Prostate gland (tissue), 2 donors: ENCODE measurements around the gene MRPS27. TPM values are rescaled to one million over a fixed set of nuclear protein-coding genes. Genes with fewer than 3 reads are reported as not detected.
A peak's percentile ranks its signal among the peaks of the same experiment; 100 is the strongest.

Experiments
- DNase-seq: peaks from one replicate; pipeline ENCODE4 v3.0.0-alpha.2; 2019; ENCODE audit warnings: low spot score
- H3K27ac ChIP-seq, 2 donors: fragments of 200-600 bp; sonication (generic); 2 replicates each; pipeline ENCODE4 v1.5.1; 2017 to 2019
- H3K27me3 ChIP-seq: fragments of 200-600 bp; sonication (generic); replicated peaks from 2 replicates; pipeline ENCODE4 v1.5.1; 2019; ENCODE audit not compliant: insufficient read depth
- H3K36me3 ChIP-seq, 2 donors: fragments of 200-600 bp; sonication (generic); 1 replicate in 1 of 2; 2 replicates in 1 of 2; pipeline versions ENCODE4 v1.5.1 to v1.8.1; 2017 to 2019
- H3K4me1 ChIP-seq: fragments of 200-600 bp; sonication (generic); replicated peaks from 2 replicates; pipeline ENCODE4 v1.5.1; 2019
- H3K4me3 ChIP-seq, 2 donors: fragments of 200-600 bp; sonication (generic); 2 replicates each; pipeline ENCODE4 v1.5.1; 2017 to 2019
- H3K9me3 ChIP-seq: fragments of 200-600 bp; sonication (generic); 2 replicates; pipeline ENCODE4 v1.5.1; 2017
- POLR2A ChIP-seq: fragments of 450-650 bp; IDR thresholded peaks from one replicate; pipeline ENCODE4 v1.6.1; 2016; ENCODE audit warnings: antibody characterized with exemption, mild to moderate bottlenecking
- POLR2AphosphoS5 ChIP-seq: sonication (generic); formaldehyde crosslinking; IDR thresholded peaks from one replicate; pipeline ENCODE4 v1.6.1; 2017; ENCODE audit warnings: antibody characterized with exemption
- WGBS: methylation state at CpG from one replicate; pipeline ENCODE4 v1.1.5; 2018; 5-methylcytosine and 5-hydroxymethylcytosine counted together
- intact Hi-C: fragments of 100-400 bp; cut with DNase I; formaldehyde crosslinking; loops from one replicate; pipeline ENCODE4 v1.14.2; 2022
- total RNA-seq, 2 donors: library from RNA; depleted of rRNA; stranded (reverse); fragments of >200 nt; gene quantifications; one replicate each; pipeline ENCODE4 v1.1.0, GENCODE V29; 2016
- TF ChIP-seq, protein P1 (sequence below), 4 experiments: fragments of 200-600 bp in 2 of 4; fragments of 450-650 bp in 2 of 4; sonication (generic) in 2 of 4; IDR thresholded peaks; 1 replicate in 3 of 4; 2 replicates in 1 of 4; pipeline ENCODE4 v1.5.1; 2016 to 2019; ENCODE audit warnings: antibody characterized with exemption in 4 of 4, mild to moderate bottlenecking in 2 of 4, moderate library complexity in 2 of 4

MRPS27 gene
- total RNA-seq, 2 donors from 2014 or later, result 43.3 to 51.1 TPM

- WGBS, result 96% methylated on average over 1 of the region's 1 CpG
- DNase-seq, result no peak
- H3K36me3 ChIP-seq, result no peaks in the 10 kb centered on the region
- no peak for TF ChIP-seq POLR2A
- intact Hi-C loops, result no loop called here
- H3K9me3 ChIP-seq, result no peaks in the 10 kb centered on the region
- H3K4me3 ChIP-seq, result no peak overlapping the region
- H3K27ac ChIP-seq, result no peak overlapping the region
- no peaks in the 10 kb centered on the region for H3K27me3 ChIP-seq
- H3K4me1 ChIP-seq, result no peaks in the 10 kb centered on the region
These were observed 17.1 kb upstream of the MRPS27 start for GRCh38 chr5:72337159-72337558.

DNA sequence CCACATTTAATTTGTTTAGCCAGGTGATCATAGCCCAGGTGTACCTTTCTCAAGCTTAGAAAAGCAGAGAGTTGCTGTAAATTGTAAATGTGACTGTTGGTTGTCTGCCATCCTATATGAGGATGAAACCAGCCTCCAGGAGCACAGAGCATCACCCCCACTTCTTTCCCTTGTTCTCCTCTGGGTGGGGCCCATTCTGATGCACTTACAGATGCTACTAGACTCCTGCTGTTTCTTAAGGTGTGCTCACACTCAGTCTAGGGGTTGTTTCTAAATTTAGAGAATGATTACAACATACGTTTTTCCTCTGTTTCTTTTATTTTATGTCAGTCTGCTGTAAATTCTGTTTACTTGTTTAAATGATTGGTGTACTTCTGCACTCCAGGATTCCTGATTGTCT lies 10.7 kb upstream of the MRPS27 start:
- H3K4me3 ChIP-seq, result no peak overlapping the region
- intact Hi-C loops, result no loop called here
- no peaks in the 10 kb centered on the region for H3K4me1 ChIP-seq
- whole genome bisulfite sequencing, result 90% methylated on average over 1 of the region's 1 CpG
- no peaks in the 10 kb centered on the region for H3K27me3 ChIP-seq
- H3K36me3 ChIP-seq, result no peaks in the 10 kb centered on the region
- TF ChIP-seq, protein P1, sequence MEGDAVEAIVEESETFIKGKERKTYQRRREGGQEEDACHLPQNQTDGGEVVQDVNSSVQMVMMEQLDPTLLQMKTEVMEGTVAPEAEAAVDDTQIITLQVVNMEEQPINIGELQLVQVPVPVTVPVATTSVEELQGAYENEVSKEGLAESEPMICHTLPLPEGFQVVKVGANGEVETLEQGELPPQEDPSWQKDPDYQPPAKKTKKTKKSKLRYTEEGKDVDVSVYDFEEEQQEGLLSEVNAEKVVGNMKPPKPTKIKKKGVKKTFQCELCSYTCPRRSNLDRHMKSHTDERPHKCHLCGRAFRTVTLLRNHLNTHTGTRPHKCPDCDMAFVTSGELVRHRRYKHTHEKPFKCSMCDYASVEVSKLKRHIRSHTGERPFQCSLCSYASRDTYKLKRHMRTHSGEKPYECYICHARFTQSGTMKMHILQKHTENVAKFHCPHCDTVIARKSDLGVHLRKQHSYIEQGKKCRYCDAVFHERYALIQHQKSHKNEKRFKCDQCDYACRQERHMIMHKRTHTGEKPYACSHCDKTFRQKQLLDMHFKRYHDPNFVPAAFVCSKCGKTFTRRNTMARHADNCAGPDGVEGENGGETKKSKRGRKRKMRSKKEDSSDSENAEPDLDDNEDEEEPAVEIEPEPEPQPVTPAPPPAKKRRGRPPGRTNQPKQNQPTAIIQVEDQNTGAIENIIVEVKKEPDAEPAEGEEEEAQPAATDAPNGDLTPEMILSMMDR (IDR thresholded peaks at IDR 0.05), result no peak
- TF ChIP-seq POLR2AphosphoS5 (no peak), POLR2A (no peak)
- no peaks in the 10 kb centered on the region for H3K9me3 ChIP-seq
- DNase-seq, result no peak
- H3K27ac ChIP-seq, result no peak overlapping the region

DNA sequence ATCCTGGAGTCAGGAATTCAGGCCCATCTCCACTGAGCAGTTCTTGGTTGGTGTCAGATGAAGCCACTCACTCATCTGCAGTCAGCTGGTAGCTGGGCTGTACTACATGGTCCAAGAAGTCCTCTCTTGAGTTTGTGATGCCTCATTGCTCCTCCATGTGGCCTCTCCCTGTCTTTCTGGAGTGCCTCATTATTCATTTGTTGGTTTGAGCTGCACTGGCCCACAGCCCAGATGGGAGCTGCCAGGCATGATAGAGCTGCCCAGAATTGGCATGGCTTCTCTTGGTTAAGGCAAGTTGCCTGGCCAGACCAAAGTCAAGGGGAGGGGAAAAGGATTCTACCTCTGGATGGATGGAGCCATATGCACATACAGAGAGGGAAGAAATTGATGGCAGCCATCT lies 8.1 kb upstream of the MRPS27 start:
- no peak overlapping the region for H3K27ac ChIP-seq
- no peak for TF ChIP-seq POLR2A
- TF ChIP-seq, protein P1 (IDR thresholded peaks at IDR 0.05), result no peak
- no peak for TF ChIP-seq POLR2AphosphoS5
- peak; percentile 14 for DNase-seq
- H3K36me3 ChIP-seq, result no peaks in the 10 kb centered on the region
- H3K9me3 ChIP-seq, result no peaks in the 10 kb centered on the region
- no peaks in the 10 kb centered on the region for H3K4me1 ChIP-seq
- intact Hi-C loops, result no loop called here
- H3K27me3 ChIP-seq, result no peaks in the 10 kb centered on the region
- H3K4me3 ChIP-seq, result no peak overlapping the region

- Histone ChIP-seq H3K36me3 (no peaks in the 10 kb centered on the region), H3K4me1 (no peaks in the 10 kb centered on the region), H3K9me3 (no peaks in the 10 kb centered on the region), H3K4me3 (no peak overlapping the region), H3K27ac (no peak overlapping the region), H3K27me3 (no peaks in the 10 kb centered on the region)
- 73% methylated on average over 2 of the region's 2 CpGs for WGBS
- intact Hi-C loops, result no loop called here
- no peak for DNase-seq
- TF ChIP-seq POLR2A, result no peak
- no peak for TF ChIP-seq POLR2AphosphoS5
- TF ChIP-seq, protein P1 (IDR thresholded peaks at IDR 0.05), result no peak
These were observed 6.2 kb upstream of the MRPS27 start for GRCh38 chr5:72326306-72326649.

DNA sequence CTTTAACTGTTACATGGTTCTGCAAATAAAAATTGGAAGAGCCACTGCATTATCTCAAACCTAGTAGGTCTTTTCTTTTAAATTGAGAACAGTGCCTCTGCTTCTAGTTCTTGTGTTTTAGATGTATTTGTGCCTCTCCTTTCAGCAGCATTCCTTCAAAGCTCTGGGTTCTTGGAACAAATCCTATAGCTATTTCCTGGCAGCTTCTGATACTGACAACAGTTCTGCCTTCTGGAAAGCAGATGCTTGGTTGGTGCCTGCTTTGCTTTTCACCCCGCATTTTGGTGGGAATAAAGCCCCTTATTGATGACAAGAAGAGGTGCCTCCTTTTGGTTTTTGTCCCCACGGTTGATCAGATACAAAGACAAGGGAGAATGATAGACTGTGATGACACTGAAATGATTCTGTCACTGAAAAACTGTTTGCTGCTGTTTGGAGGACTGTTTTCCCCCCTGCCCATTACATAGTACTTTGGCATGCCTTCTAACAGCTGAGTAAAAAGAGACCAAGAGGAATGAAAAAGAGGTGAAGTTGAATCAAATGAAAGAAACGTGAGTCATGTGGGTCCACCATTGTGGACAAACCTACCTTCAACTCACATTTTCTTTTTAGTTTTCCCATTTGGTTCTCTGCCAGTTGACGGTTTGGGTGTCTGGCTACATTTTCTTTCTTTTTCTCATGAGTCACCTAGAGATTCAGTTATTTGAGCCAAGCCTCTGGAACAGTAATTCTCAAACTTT lies 5.7 kb upstream of the MRPS27 start:
- Histone ChIP-seq H3K9me3 (no peaks in the 10 kb centered on the region), H3K27ac (no peak overlapping the region), H3K36me3 (no peaks in the 10 kb centered on the region), H3K27me3 (no peaks in the 10 kb centered on the region), H3K4me3 (no peak overlapping the region), H3K4me1 (no peaks in the 10 kb centered on the region)
- TF ChIP-seq POLR2AphosphoS5, result no peak
- TF ChIP-seq POLR2A, result no peak
- TF ChIP-seq, protein P1 (IDR thresholded peaks at IDR 0.05), result no peak
- intact Hi-C loops, result no loop called here
- DNase-seq, result no peak
- WGBS, result 61% methylated on average over 4 of the region's 4 CpGs
